Measurements from ENCODE around the gene CAMSAP2.
A peak's percentile ranks its signal among the peaks of the same experiment; 100 is the strongest.

The CAMSAP2 gene

DNA sequence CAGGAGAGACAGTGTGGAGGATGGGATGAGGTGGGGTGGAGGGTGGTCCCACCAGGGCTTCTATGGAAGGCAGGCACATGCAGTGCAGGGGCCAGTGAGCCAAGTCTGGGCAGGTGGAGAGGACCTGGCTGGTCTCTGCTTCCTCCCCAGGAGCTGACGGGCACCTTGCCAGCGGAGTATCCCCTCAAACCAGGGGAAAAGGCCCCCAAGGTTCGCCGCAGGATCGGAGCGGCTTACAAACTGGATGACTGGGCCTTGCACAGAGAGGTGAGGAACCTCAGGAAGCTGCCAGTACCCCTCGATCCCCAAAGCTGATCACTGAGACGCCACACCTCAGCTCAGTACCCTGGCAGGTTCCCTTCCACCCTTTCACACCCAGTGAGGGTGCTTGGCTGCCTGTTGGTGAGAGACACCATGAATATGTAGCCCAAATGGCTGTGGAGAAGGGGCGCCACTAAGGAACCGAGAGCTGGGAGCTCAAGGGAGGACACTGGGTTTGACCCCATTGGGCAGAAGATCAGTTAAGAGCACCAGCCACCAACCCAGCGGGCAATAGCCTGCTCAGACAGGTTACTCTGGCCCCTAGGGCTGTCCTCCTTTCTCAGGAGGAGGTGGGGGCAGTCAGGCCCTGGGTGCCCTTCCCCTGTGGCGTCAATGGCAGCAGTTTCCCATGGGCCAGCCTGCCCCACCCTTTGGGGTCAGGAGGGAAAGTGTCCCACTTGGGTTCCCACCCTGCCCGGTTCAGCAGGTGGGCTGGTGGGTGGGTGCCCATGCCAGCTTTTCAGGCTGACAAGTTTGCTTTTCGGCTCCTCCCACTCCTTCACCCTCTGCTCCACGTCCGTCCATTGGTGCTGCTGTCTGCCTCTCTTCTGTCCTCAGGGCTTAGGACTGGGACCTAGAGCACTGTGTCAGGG, 161.5 kb downstream of the CAMSAP2 start:
- no peak for DNase-seq (ENCODE audit: low read depth in 3 of 3)

DNA sequence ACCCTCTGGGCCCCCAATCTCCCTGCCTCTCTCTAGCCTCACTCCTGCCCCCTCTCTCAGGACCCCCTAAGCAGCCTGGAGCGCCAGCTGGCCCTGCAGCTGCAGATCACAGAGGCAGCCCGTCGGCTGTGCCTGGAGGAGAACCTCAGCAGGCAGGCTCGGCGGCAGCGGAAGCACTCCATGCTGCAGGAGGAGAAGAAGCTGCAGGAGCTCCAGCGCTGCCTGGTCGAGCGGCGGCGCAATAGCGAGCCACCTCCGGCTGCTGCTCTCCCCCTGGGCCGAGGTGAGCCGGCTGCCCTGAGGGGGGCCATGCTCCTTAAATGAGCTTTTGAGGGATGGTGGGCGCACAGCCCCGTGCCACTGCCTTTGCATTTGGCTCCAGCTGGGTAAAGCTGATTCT, 162.2 kb downstream of the CAMSAP2 start:
- DNase-seq (ENCODE audit: low read depth in 3 of 3), result no peak

DNA sequence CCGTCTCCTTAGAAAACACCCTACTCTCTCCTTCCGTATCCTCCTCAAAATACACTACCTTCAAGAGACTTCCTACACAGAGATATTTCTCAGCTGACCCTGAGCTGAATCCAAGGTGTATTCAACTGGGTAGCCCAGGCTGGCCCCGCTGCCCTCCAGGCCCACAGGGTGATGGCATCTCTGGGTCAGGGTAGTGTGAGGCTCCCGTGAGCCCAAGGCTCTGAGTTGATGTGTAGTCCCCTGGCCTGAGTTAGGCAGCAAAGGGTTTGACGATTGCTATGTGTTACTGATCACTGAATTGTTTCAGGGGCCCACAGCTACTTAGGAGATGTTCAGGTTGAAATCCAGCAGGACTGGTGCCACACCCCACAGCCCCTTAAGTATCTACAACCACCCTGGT, 162.7 kb downstream of the CAMSAP2 start:
- DNase-seq (ENCODE audit: low read depth in 3 of 3), result no peak

GRCh38 chr1:200901796-200902444, 163.2 kb downstream of the CAMSAP2 start:
- DNase-seq (ENCODE audit: low read depth in 3 of 3), result no peak

GRCh38 chr1:200903793-200904192, 165.1 kb downstream of the CAMSAP2 start:
- DNase-seq (ENCODE audit: low read depth in 3 of 3), result no peak

DNA sequence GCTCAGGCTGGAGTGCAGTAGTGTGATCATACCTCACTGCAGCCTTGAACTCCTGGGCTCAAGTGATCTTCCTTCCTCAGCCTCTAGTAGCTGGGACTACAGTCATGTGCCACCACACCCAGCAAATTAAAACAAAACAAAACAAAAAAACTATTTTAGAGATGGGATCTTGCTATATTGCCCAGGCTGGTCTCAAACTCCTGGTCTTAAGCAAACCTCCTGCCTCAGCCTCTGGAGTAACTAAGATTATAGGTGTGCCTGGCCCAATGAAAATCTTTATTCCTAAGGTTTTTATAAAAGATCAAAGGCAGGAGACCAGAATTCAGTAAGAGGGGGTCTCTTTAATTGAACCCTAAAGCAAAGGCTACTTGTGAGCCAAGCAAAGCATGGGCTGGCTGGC, 166.1 kb downstream of the CAMSAP2 start:
- DNase-seq (ENCODE audit: low read depth in 3 of 3), result no peak

DNA sequence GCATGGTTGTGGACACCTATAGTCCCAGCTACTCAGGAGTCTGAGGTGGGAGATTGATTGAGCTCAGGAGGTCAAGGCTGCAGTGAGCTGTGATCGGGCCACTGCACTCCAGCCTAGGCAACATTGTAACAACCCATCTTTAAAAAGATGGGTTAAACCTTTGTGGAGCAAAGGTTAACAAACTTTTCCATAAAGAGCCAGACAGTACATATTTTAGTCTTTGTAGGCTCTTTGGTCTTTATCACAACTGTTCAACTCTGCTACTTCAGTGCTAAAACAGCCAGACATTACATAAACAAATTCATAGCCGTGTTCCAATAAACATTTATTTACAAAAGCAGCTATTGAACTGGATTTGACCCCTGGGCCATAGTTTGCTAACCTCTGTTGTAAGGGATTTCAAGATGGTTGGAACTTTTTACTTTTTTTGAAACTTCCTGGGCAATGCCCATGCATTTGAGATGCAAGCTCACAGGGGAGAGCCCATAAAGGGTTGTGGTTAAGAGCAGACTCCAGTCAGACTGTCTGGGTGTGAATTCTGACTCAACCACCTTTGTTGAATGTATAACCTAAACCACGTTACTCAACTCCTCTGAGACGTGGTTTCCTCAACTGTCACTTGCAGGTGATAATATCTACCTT, 166.8 kb downstream of the CAMSAP2 start:
- peak in 1 of 3 experiments; percentile 35 for DNase-seq (ENCODE audit: low read depth in 3 of 3)

GRCh38 chr1:200906491-200906890, 167.8 kb downstream of the CAMSAP2 start:
- DNase-seq (ENCODE audit: low read depth in 3 of 3), result no peak

GRCh38 chr1:200907611-200908097, 169.0 kb downstream of the CAMSAP2 start:
- no peak for DNase-seq (ENCODE audit: low read depth in 3 of 3)

GRCh38 chr1:200908191-200908868, 169.6 kb downstream of the CAMSAP2 start:
- no peak for DNase-seq (ENCODE audit: low read depth in 3 of 3)

- DNase-seq (ENCODE audit: low read depth in 3 of 3), result no peak
Measured at GRCh38 chr1:200909071-200909470, 170.4 kb downstream of the CAMSAP2 start.

GRCh38 chr1:200909757-200910239, 171.1 kb downstream of the CAMSAP2 start:
- DNase-seq (ENCODE audit: low read depth in 3 of 3), result no peak

Measured in stimulated activated CD4-positive, alpha-beta T cell treated with anti-CD3 and anti-CD28 coated beads, TNF-alpha, amount 100 ng/mL, for 24 hours (primary cell).